HG03457 (cell line): ENCODE results near the gene PCGF2.
"Not testable (repeated sequence)": the region's sequence is repeated elsewhere in the genome, so short reads cannot be mapped to it uniquely, and the experiment has no call there.

Experiments used
- ATAC-seq: cut with Tn5 transposase; IDR thresholded peaks from one replicate; pipeline ENCODE4 v1.9.1; 2021; ENCODE audit warnings: moderate number of reproducible peaks; ENCODE audit not compliant: unreplicated experiment

PCGF2 gene

DNA sequence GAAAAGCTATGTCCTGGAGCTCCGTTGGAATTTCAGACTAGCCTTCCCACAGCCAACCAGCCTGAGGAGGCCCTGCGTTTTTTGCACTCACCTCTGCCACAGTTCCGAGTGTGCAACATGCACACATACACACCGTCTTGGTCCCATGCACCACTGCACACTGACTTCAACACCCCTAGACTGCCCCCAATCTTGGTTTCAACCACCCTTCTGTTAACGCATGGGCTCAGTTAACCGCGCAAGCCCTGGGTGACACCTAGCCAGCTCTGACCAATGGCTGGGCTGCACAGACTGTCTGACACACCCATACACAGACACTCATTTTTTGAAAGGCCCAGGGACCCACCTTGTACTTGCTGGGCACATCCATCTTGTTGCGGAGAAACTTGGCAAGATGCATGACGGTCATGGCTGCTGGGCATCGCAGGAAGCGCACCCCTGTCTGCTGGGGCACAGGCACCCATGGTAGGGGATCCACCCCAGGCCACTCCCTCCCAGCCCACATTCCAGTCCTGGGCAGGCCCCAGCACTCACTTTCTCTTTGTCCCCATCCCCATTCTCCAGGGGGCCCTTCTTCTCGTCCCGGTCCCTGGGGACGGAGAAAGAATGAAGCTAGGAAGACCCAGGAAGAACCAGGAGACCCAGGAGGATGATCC is 10.0 kb downstream of the PCGF2 start:
- ATAC-seq, result no peak

DNA sequence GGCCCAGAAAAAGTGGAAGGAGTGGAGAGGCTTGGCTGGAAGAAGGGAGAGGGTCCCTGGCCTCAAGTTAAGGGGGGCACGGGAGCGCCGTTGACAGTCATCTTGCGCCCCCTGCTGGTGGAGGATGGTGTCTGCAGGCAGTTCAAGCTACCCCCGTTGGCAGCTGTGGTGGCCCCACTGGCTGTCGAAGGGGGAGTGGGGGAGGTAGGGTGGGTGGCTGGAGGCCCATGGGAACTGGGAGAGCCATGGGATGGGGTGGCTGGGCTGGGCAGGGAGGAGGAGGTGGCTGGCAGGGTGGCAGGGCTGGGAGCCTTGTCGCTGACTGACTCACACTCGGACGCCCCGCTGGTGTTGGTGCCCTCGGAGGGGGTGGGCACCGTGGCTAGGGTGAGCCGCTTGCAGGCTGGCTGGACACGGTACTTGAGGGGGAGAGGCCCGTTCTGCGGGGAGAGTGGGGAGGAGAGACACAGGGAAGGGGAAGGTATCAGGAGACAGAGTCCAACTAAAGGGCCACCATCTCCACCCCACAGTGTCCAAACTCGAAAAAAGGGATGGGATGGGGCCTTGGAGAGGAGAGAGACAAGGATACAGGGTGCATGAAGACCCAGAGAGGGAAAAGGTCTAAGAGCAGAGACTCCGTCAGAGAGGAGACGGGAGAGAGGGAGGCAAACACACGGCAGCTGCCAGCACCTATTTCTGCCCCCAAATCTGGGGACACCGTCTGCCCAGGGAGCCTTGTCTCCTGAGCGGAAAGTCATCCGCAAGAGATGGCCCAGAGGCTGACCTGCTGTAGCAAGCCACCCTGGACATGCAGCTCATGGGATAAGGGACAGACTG is 12.8 kb downstream of the PCGF2 start:
- ATAC-seq, result no peak

GRCh38 chr17:38733982-38734973 is 13.9 kb downstream of the PCGF2 start:
- no peak for ATAC-seq

GRCh38 chr17:38733282-38733981 is 14.7 kb downstream of the PCGF2 start:
- no peak for ATAC-seq

- ATAC-seq, result no peak
Observed at GRCh38 chr17:38732376-38733281, 15.5 kb downstream of the PCGF2 start.

DNA sequence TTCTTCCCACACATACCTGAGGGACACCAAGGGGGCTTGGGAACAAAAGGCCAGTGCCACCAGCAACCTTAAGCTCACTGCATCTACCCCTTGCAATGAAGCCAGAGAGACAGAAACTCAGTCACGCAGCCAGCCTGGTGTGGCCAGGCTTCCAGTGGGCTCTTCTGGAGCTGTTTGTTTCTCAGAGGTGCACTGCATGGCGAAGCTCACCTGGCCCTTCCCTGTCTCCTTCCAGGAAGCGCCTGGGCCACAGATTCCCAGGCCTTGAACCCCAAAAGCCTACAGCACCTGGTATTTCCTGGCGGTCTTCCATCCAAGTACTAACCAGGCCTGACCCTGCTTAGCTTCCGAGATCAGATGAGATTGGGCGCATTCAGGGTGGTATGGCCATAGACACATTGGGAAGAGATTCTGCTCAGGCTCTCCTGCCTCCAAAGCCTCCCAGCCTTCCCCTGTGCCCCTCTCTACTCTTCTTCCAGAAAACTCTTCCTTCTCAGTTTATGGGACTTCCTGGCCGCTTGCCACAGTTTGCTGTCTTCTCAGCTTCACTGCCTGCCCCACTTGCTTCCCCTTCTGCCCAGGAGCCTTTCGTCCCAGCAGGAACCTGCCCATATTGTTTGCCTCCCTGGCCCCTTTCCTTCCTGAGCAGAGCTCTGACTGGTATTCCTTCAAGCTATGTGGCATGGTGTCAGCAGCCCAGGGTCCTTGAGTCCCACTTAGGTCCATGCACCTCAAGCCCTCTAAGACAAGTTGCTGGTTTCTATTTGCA is 16.4 kb downstream of the PCGF2 start:
- ATAC-seq, result no peak

DNA sequence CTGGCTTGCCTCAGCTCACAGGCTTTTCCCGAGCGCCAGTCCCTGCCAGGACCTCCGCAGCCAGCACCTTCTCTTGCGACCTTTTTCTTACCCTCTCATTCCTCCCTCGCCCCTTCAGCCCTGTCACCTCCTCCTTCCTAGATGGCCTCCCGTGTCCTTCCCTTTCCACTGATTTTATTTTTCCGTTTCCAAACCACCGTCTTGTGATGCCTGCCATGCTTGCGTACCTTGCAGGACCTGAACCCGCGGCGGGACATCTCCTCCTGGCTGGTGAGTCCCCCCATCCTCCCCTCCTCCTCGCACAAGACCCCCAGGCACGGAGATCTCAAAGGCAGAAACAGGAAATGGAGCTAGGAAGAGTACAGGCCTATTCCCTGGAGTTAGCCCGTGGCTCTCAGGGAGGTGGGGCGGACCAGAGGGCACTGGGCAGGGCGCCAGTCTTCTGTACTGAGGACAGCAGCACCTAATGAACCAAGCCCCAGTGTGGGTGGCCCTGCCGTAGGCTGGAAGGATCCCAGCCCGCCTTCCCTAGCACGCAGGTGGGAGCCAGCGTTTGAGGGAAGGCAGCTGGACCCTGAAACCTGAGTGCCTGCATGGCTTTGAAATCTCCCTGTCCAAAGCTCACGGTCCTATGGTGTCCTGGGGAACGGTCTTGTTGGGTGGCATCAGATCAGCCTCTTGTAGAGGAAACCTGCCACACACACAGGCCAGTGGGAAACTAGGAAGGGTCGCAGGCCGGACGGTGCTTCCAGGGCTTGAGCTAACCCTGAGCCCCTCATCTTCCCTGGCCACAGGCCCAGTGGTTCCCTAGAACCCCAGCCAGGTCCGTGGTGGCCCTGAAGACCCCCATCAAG is 17.4 kb downstream of the PCGF2 start:
- ATAC-seq, result no peak

DNA sequence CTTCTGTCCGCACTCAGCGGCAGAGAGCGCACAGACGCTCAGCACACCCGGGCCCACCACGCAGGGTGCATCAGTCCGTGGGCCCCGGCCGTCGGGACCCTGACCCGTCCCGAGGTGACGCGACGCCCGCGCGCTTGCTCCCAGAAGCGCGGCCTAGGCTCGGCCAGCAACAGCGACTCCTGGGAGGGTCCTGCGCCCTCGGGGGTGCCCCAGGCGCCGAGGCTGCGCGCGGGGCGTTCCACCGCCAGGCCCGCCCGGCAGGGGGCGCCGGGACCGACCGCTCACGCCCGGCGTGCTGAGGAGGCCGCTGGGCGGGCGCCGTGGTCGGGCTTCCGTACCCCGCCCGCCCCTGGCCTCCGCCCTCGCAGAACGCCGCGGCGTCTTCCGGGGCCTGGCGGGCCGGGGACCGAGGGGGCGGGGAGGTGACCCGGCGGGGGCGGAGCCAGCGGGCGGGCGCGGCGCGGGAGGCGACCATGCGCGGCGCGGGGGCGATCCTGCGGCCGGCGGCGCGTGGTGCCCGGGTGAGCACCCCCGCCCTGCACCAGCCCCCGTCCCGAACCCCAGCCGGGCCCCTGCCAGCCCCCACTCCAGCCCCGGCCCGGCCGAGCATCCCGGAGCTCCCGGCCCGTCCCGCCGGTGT is 18.1 kb downstream of the PCGF2 start, which contains the start of gene CISD3:
Gene CISD3 (plus strand): TSS at position 456 of the 640 bp plus-strand sequence. CDS start 18 bp downstream, at position 474.
- peak; percentile 53 for ATAC-seq

GRCh38 chr17:38729368-38729885 is 18.7 kb downstream of the PCGF2 start:
- no peak for ATAC-seq

GRCh38 chr17:38728290-38728831 is 19.8 kb downstream of the PCGF2 start:
- ATAC-seq, result no peak

- no peak for ATAC-seq
Observed at GRCh38 chr17:38727736-38728135, 20.4 kb downstream of the PCGF2 start.

- ATAC-seq, result not testable (repeated sequence)
Observed at GRCh38 chr17:38726145-38726544, 22.0 kb downstream of the PCGF2 start.

GRCh38 chr17:38725066-38725465 is 23.1 kb downstream of the PCGF2 start:
- ATAC-seq, result no peak

GRCh38 chr17:38724337-38724988 is 23.7 kb downstream of the PCGF2 start:
- no peak for ATAC-seq

DNA sequence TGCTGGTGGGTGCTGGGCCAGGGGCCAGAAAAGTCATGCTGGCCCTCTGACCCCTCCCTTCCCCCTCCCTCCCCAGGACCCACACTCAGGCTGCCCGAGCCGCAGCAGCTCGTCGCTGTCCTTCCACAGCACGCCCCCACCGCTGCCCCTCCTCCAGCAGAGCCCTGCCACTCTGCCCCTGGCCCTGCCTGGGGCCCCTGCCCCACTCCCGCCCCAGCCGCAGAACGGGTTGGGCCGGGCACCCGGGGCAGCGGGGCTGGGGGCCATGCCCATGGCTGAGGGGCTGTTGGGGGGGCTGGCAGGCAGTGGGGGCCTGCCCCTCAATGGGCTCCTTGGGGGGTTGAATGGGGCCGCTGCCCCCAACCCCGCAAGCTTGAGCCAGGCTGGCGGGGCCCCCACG is 26.3 kb downstream of the PCGF2 start:
- ATAC-seq, result no peak

GRCh38 chr17:38720941-38721340 is 27.2 kb downstream of the PCGF2 start:
- ATAC-seq, result no peak
